Lung (tissue), 12 donors: ENCODE results near the gene ALCAM. TPM values are rescaled to one million over a fixed set of nuclear protein-coding genes. Genes with fewer than 3 reads are reported as not detected.

Source experiments
- ATAC-seq: fragments of 200-7000 bp; cut with Tn5 transposase; one replicate; pipeline ENCODE4 v1.9.1; 2020; ENCODE audit warnings: moderate number of reproducible peaks; ENCODE audit not compliant: insufficient read depth, low FRiP score
- DNase-seq, 3 donors: peaks; one replicate each; pipeline ENCODE4 v3.0.0-alpha.2; 2013 to 2017
- H3K27ac ChIP-seq, 2 donors: one replicate each; pipeline ENCODE4 v1.5.1; 2013; ENCODE audit warnings: mild to moderate bottlenecking in 2 of 2, moderate library complexity in 2 of 2, control low read depth in 1 of 2, inconsistent platforms in 1 of 2, low read depth in 1 of 2, low read length in 1 of 2
- H3K27me3 ChIP-seq, 3 donors: one replicate each; pipeline ENCODE4 v1.5.1; 2013; ENCODE audit warnings: low read length in 2 of 3; ENCODE audit not compliant: control insufficient read depth in 3 of 3, insufficient read depth in 3 of 3
- H3K36me3 ChIP-seq, 4 donors: one replicate each; pipeline ENCODE4 v1.5.1; 2013; ENCODE audit warnings: low read length in 4 of 4, mild to moderate bottlenecking in 1 of 4, moderate library complexity in 1 of 4; ENCODE audit not compliant: control insufficient read depth in 4 of 4, insufficient read depth in 4 of 4
- H3K4me1 ChIP-seq, 5 donors: one replicate each; pipeline ENCODE4 v1.5.1; 2013; ENCODE audit warnings: low read length in 5 of 5, mild to moderate bottlenecking in 2 of 5, moderate library complexity in 1 of 5; ENCODE audit not compliant: control insufficient read depth in 5 of 5, insufficient read depth in 5 of 5
- H3K4me3 ChIP-seq: one replicate; pipeline ENCODE4 v1.5.1; 2013; ENCODE audit warnings: mild to moderate bottlenecking, control low read depth, moderate library complexity
- H3K9ac ChIP-seq, 2 donors: one replicate each; pipeline ENCODE4 v1.5.1; 2013; ENCODE audit warnings: low read length in 2 of 2, control low read depth in 1 of 2; ENCODE audit not compliant: insufficient read depth in 1 of 2
- H3K9me3 ChIP-seq, 4 donors: one replicate each; pipeline ENCODE4 v1.5.1; 2013; ENCODE audit warnings: low read length in 3 of 4, mild to moderate bottlenecking in 1 of 4, moderate library complexity in 1 of 4; ENCODE audit not compliant: control insufficient read depth in 4 of 4, insufficient read depth in 3 of 4
- WGBS, 2 donors: extraction: QIAGEN DNeasy Blood & Tissue Kit; methylation state at CpG; one replicate each; pipeline ENCODE4 v1.1.7; 2013; 5-methylcytosine and 5-hydroxymethylcytosine counted together
- polyA plus RNA-seq, 2 donors: library from polyadenylated mRNA; stranded (reverse); fragments of 200-250 nt; gene quantifications; one replicate each; pipeline ENCODE4 v1.2.1, GENCODE V29; 2013
- total RNA-seq, 2 donors: library from RNA; depleted of rRNA in 1 of 2; stranded (reverse); fragments of >200 nt in 1 of 2; gene quantifications; one replicate each; pipeline ENCODE4 v1.2.1, GENCODE V29; 2014 to 2021
- TF ChIP-seq, protein P1 (sequence below): IDR thresholded peaks from 2 replicates; pipeline ENCODE4 v1.5.1; 2012; ENCODE audit warnings: mild to moderate bottlenecking; ENCODE audit errors: control extremely low read depth, extremely low read depth
- donor health status: control.
- donor health status: control.
- donor health status: Bipolar disorder and iron deficiency.
- donor health status: healthy.
- donor health status: DM: yes; HTN: yes; CAD: no.

ALCAM gene
- total and polyA plus RNA-seq, 4 donors: 55.9 to 252 (median 109) TPM

DNA sequence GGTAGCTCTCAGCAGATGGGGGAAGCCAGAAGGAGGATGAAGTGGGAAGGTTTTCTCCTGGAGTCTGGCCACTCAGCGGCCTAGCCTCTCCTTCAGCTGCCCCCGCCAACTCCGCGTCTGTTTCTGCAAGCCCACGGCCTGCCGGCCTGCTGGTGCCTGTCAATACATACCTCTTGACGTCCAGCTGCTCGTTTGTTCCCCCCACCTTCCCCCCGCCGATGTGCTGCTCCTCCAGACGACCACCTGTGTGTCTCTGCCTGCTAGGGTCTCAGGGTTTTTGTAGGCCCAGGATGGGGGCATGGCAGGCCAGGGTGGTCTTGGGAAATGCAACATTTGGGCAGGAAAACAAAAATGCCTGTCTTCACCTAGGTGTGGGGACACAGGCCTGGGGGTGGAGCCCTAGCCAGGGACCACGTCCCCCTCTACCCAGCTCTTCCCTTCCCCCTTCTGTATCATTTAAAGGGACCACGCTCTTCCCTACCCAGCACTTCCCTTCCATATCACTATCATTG is 137.8 kb downstream of the ALCAM start:
- Histone ChIP-seq H3K36me3 (no peaks in the 10 kb centered on the region), H3K27ac (no peak overlapping the region), H3K9me3 (no peaks in the 10 kb centered on the region), H3K27me3 (no peaks in the 10 kb centered on the region), H3K9ac (no peak overlapping the region), H3K4me1 (peaks cover 0 to 6% (median 0%) of the 10 kb centered on the region in 5 donors), H3K4me3 (no peak overlapping the region)
- DNase-seq (no peak), ATAC-seq (no peak)
- WGBS, 2 donors: 84 to 87% methylated on average over 13 of the region's 13 CpGs
- TF ChIP-seq, protein P1, sequence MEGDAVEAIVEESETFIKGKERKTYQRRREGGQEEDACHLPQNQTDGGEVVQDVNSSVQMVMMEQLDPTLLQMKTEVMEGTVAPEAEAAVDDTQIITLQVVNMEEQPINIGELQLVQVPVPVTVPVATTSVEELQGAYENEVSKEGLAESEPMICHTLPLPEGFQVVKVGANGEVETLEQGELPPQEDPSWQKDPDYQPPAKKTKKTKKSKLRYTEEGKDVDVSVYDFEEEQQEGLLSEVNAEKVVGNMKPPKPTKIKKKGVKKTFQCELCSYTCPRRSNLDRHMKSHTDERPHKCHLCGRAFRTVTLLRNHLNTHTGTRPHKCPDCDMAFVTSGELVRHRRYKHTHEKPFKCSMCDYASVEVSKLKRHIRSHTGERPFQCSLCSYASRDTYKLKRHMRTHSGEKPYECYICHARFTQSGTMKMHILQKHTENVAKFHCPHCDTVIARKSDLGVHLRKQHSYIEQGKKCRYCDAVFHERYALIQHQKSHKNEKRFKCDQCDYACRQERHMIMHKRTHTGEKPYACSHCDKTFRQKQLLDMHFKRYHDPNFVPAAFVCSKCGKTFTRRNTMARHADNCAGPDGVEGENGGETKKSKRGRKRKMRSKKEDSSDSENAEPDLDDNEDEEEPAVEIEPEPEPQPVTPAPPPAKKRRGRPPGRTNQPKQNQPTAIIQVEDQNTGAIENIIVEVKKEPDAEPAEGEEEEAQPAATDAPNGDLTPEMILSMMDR: no peak

DNA sequence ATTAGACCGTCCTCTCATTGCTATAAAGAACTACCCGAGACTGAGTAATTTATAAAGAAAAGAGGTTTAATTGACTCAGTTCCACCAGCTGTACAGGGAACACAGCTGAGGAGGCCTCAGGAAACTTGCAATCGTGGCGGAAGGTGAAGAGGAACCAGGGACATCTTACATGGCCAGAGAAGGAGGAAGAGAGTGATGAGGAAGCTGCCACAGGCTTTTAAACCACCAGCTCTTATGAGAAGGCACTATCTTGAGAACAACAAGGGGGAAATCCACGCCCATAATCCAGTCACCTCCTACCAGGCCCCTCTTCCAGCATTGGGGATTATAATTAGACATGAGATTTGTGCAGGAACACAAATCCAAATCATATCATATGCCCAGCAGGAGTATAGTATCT is 138.5 kb downstream of the ALCAM start:
- Histone ChIP-seq H3K27ac (no peak overlapping the region), H3K4me3 (no peak overlapping the region), H3K9ac (no peak overlapping the region), H3K9me3 (no peaks in the 10 kb centered on the region), H3K4me1 (peaks cover 0 to 5% (median 0%) of the 10 kb centered on the region in 5 donors), H3K27me3 (no peaks in the 10 kb centered on the region), H3K36me3 (no peaks in the 10 kb centered on the region)
- TF ChIP-seq, protein P1: no peak
- no peak for DNase-seq
- 47 to 71% methylated on average over 5 of the region's 5 CpGs for WGBS, 2 donors
- no peak for ATAC-seq

DNA sequence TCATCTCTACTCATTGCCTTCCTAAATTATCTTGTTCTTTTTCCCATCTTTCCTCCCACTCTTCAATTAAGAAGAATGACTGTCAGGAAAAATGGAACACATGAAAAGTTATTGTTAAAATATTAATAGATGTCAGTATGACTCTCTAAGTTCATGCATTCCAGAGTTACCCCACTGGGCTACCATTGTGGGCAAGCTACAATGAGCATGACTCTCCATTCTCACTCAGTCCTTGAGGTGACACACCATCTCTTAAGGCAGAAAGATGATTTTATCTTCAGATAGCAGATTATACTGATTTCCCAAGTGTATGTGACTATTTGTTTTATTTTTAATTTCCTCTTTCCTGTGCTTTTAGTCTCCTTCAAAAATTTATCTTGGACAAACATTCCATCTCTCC is 144.3 kb downstream of the ALCAM start:
- Histone ChIP-seq H3K9me3 (no peaks in the 10 kb centered on the region), H3K27me3 (no peaks in the 10 kb centered on the region), H3K27ac (no peak overlapping the region), H3K36me3 (no peaks in the 10 kb centered on the region), H3K4me3 (no peak overlapping the region), H3K4me1 (peaks cover 0 to 5% (median 0%) of the 10 kb centered on the region in 5 donors), H3K9ac (no peak overlapping the region)
- TF ChIP-seq, protein P1: no peak
- ATAC-seq (no peak), DNase-seq (no peak)

DNA sequence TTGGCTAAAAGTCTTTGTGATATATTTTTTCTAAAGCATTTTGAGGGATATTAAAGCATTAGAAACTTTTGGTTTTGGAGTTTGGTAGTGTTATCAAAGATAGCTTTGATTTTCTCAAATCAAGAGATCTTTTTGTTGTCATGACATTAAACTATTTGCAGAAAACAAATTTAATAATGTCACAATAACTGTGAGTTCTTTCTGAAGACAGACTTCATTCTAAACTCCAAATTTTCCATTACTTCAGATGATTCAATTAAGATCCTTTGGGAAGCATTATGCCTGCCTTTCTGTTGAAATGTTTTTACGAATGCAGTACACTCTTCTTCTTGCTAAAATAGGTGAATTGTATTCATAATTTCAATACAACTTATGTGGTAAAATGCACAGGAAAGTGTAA is 145.4 kb downstream of the ALCAM start:
- no peak overlapping the region for H3K4me3 ChIP-seq
- TF ChIP-seq, protein P1: no peak
- WGBS, 2 donors: 89 to 95% methylated on average over 1 of the region's 1 CpG
- no peaks in the 10 kb centered on the region for H3K9me3 ChIP-seq
- H3K27ac ChIP-seq: no peak overlapping the region
- no peak overlapping the region for H3K9ac ChIP-seq
- H3K36me3 ChIP-seq: no peaks in the 10 kb centered on the region
- no peak for DNase-seq
- ATAC-seq: no peak
- no peaks in the 10 kb centered on the region for H3K27me3 ChIP-seq
- peaks cover 0 to 5% (median 0%) of the 10 kb centered on the region in 5 donors for H3K4me1 ChIP-seq
